HG03097 (cell line): ENCODE results near the gene IL4I1.

ENCODE experiments used
- ATAC-seq: cut with Tn5 transposase; IDR thresholded peaks from one replicate; pipeline ENCODE4 v1.9.1; 2021; ENCODE audit not compliant: unreplicated experiment, low FRiP score

Gene IL4I1

GRCh38 chr19:49904136-49904535 lies 7.4 kb upstream of the IL4I1 start:
- ATAC-seq, result no peak

GRCh38 chr19:49895566-49896297 lies 955 bp downstream of the IL4I1 start:
- ATAC-seq, result no peak

- ATAC-seq, result no peak
Measured at GRCh38 chr19:49894879-49895565, 1.7 kb downstream of the IL4I1 start.

- no peak for ATAC-seq
Measured at GRCh38 chr19:49894011-49894664, 2.5 kb downstream of the IL4I1 start.

- ATAC-seq, result no peak
Measured at GRCh38 chr19:49892716-49893115, 4.0 kb downstream of the IL4I1 start.

GRCh38 chr19:49891393-49891792 lies 5.3 kb downstream of the IL4I1 start:
- ATAC-seq, result no peak

- no peak for ATAC-seq
Measured at GRCh38 chr19:49890349-49891311, 6.1 kb downstream of the IL4I1 start.

- no peak for ATAC-seq
Measured at GRCh38 chr19:49889687-49890348, 6.9 kb downstream of the IL4I1 start.

GRCh38 chr19:49889038-49889686 lies 7.5 kb downstream of the IL4I1 start:
- no peak for ATAC-seq

- ATAC-seq, result no peak
Measured at GRCh38 chr19:49888510-49888824, 8.2 kb downstream of the IL4I1 start.

GRCh38 chr19:49887665-49888509 lies 8.8 kb downstream of the IL4I1 start:
- ATAC-seq, result no peak

- no peak for ATAC-seq
Measured at GRCh38 chr19:49887037-49887664, 9.5 kb downstream of the IL4I1 start.

GRCh38 chr19:49884760-49885159 lies 11.9 kb downstream of the IL4I1 start:
- ATAC-seq, result no peak

- ATAC-seq, result no peak
Measured at GRCh38 chr19:49884109-49884508, 12.6 kb downstream of the IL4I1 start.

- no peak for ATAC-seq
Measured at GRCh38 chr19:49883094-49883493, 13.6 kb downstream of the IL4I1 start.

GRCh38 chr19:49882643-49883042 lies 14.0 kb downstream of the IL4I1 start:
- ATAC-seq, result no peak

- ATAC-seq, result no peak
Measured at GRCh38 chr19:49881672-49882394, 14.9 kb downstream of the IL4I1 start.

- ATAC-seq, result no peak
Measured at GRCh38 chr19:49881186-49881585, 15.5 kb downstream of the IL4I1 start.
